CD8-positive, alpha-beta memory T cell (primary cell): ENCODE data around the gene LPIN1. TPM values are rescaled to one million over a fixed set of nuclear protein-coding genes. Genes with fewer than 3 reads are reported as not detected.

Experiments
- CTCF ChIA-PET: fragments of 350-600 bp; sonication (Branson Sonifier 250); formaldehyde crosslinking; loops from one replicate; lab custom pipeline; 2021; ENCODE audit warnings: antibody characterized with exemption; lab: Charles Lee
- POLR2A ChIA-PET: fragments of 350-600 bp; sonication (Branson Sonifier 250); formaldehyde crosslinking; loops from one replicate; lab custom pipeline; 2021; ENCODE audit warnings: antibody characterized with exemption; lab: Charles Lee
- DNase-seq, 5 donors: peaks; one replicate each; pipeline versions ENCODE4 v3.0.0 to v3.0.0-alpha.2; 2020 to 2022; ENCODE audit warnings: mixed read lengths in 1 of 5
- H3K27ac ChIP-seq: one replicate; pipeline ENCODE4 v1.7.0; 2013; ENCODE audit warnings: low read depth, mild to moderate bottlenecking, low read length, moderate library complexity
- H3K27me3 ChIP-seq: 2 replicates; pipeline ENCODE4 v1.7.0; 2013; ENCODE audit warnings: low read length, mild to moderate bottlenecking; ENCODE audit not compliant: insufficient read depth, poor library complexity, severe bottlenecking
- H3K36me3 ChIP-seq: 2 replicates; pipeline ENCODE4 v1.7.0; 2013; ENCODE audit warnings: mild to moderate bottlenecking, low read length, moderate library complexity; ENCODE audit not compliant: insufficient read depth
- H3K4me1 ChIP-seq: 2 replicates; pipeline ENCODE4 v1.7.0; 2013; ENCODE audit warnings: mild to moderate bottlenecking, low read length, moderate library complexity; ENCODE audit not compliant: insufficient read depth
- H3K4me3 ChIP-seq: 2 replicates; pipeline ENCODE4 v1.7.0; 2013; ENCODE audit warnings: mild to moderate bottlenecking, low read length
- H3K9me3 ChIP-seq: 2 replicates; pipeline ENCODE4 v1.7.0; 2013; ENCODE audit warnings: mild to moderate bottlenecking, low read length
- H3K27ac Mint-ChIP-seq, 8 donors: one replicate each; pipeline ENCODE4 v1.8.0; 2020 to 2021; ENCODE audit warnings: mixed read lengths in 8 of 8, mild to moderate bottlenecking in 6 of 8, inconsistent platforms in 3 of 8, moderate library complexity in 3 of 8
- H3K27me3 Mint-ChIP-seq, 2 donors: one replicate each; pipeline ENCODE4 v1.8.0; 2020 to 2021; ENCODE audit warnings: mixed read lengths in 2 of 2, mild to moderate bottlenecking in 1 of 2, moderate library complexity in 1 of 2
- H3K36me3 Mint-ChIP-seq, 3 donors: one replicate each; pipeline ENCODE4 v1.8.0; 2020 to 2021; ENCODE audit warnings: mixed read lengths in 3 of 3, inconsistent platforms in 1 of 3, mild to moderate bottlenecking in 1 of 3
- H3K4me1 Mint-ChIP-seq, 3 donors: one replicate each; pipeline ENCODE4 v1.8.0; 2020 to 2021; ENCODE audit warnings: mixed read lengths in 3 of 3, inconsistent platforms in 1 of 3, mild to moderate bottlenecking in 1 of 3
- H3K4me3 Mint-ChIP-seq, 7 donors: one replicate each; pipeline ENCODE4 v1.8.0; 2020 to 2021; ENCODE audit warnings: mixed read lengths in 7 of 7, mild to moderate bottlenecking in 6 of 7, moderate library complexity in 4 of 7, inconsistent platforms in 2 of 7
- H3K9me3 Mint-ChIP-seq, 5 donors: one replicate each; pipeline ENCODE4 v1.8.0; 2020 to 2022; ENCODE audit warnings: mixed read lengths in 5 of 5, mild to moderate bottlenecking in 3 of 5, moderate library complexity in 2 of 5, inconsistent platforms in 1 of 5
- polyA plus RNA-seq: library from polyadenylated mRNA; unstranded; fragments of 300-500 nt; fragmentation: Illumina TruSeq; gene quantifications from one replicate; pipeline ENCODE4 v1.2.3, GENCODE V29; 2021
- total RNA-seq, 2 experiments: library from RNA; stranded (reverse); gene quantifications; one replicate each; pipeline ENCODE4 v1.2.3, GENCODE V29; 2021

Gene LPIN1
- total and polyA plus RNA-seq, 3 experiments from 2014 or later = 25.7 to 37.1 (median 34.8) TPM

DNA sequence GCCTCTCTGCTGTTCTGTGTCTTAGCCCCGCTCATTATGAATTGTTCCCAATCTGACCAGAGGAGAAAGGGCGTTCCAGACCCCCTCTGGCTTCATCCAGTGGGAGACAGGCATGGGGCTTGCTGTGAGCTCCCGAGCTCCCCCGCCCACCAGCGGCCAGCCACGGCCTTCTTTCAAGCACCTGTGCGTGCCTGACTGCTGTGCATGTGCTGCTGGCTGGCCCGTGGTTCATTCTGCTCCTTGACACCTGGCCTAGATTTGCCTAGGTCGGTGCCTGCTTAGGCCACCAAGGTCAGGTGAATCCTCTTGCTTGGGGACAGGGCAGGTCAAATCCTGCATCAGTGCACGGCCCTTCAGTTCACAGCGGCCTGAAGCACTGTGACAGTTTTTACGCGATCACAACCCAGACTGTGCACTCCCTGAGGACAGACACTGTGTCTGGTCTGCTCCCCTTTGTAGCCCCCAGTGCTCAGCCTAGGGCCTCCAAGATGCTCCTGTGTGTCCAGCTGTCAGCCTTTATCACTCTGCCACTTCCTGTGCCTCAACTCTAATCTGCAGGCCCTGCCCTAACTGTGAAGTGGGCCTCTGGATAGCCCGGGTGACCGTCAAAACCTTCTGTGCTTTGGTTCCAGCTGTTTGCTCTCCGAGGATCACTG is 3.6 kb upstream of the LPIN1 start:
- Mint-ChIP-seq H3K27ac (peak overlapping the region in 3 of 8 donors; percentile 15 to 92 (median 33)), H3K27me3 (no peaks in the 10 kb centered on the region), H3K4me3 (no peak overlapping the region), H3K36me3 (peaks cover 0 to 6% (median 0%) of the 10 kb centered on the region in 3 donors), H3K9me3 (no peaks in the 10 kb centered on the region), H3K4me1 (peaks cover 34 to 46% (median 41%) of the 10 kb centered on the region in 3 donors)
- no peaks in the 10 kb centered on the region for H3K27me3 ChIP-seq
- peaks cover 36% of the 10 kb centered on the region for H3K4me1 ChIP-seq
- no peak for DNase-seq
- POLR2A ChIA-PET = no interaction called here
- CTCF ChIA-PET = interaction anchor here (1.4 to 5.3 kb wide), 4 partner anchors 16 to 40 kb away, joined by 3 to 70 read pairs (median 8); no protein-coding TSS in a partner anchor
- no peak overlapping the region for H3K27ac ChIP-seq
- no peak overlapping the region for H3K4me3 ChIP-seq
- no peaks in the 10 kb centered on the region for H3K9me3 ChIP-seq
- no peaks in the 10 kb centered on the region for H3K36me3 ChIP-seq

- peaks cover 41% of the 10 kb centered on the region for H3K4me1 ChIP-seq
- peak overlapping the region in 1 of 7 donors; percentile 95 for H3K4me3 Mint-ChIP-seq
These were observed 3.1 kb upstream of the LPIN1 start for GRCh38 chr2:11743366-11743765.

DNA sequence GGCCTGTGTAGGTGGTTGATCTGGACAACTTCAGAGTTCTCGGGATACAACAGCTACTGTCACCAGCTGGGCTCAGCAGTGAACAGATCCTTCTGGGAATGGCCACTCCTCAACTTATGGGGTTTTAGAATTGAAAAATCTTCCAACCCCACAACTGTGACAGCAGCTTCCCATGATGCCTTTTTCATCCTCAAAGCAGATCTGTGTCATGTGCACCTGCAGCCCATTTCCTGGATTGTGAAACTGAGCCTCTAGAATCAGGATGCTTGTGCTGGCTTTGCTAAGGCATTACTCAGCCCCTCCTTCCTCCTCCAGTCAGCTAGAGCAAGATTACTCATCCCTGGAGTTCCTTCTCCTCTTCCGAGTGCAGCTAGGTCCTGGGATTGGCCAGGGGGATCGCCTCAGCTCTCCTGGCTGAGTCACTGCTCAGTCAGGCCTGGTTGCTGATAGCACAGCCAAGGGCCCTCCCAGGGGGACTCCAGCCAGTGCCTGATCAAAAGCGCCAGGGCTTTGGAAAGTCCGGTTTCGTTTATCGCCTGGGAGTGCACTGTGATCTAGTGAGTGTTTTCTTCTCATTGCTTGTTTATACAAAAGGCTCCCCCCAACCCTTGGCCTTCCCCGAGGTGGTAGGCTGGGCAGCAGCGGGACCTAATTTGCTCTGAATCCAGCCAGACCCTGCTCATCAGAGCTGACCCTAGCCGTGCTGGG is 2.4 kb upstream of the LPIN1 start:
- peak; percentile 15 to 85 (median 69) for DNase-seq
- Histone ChIP-seq H3K27me3 (no peaks in the 10 kb centered on the region), H3K4me3 (peak overlapping the region; percentile 16), H3K9me3 (no peaks in the 10 kb centered on the region), H3K4me1 (peaks cover 47% of the 10 kb centered on the region), H3K27ac (peak overlapping the region; percentile 64), H3K36me3 (no peaks in the 10 kb centered on the region)
- CTCF ChIA-PET = interaction anchor here (0.9 to 5.3 kb wide), 10 partner anchors 9 to 51 kb away, joined by 3 to 70 read pairs (median 6); no protein-coding TSS in a partner anchor
- no peaks in the 10 kb centered on the region for H3K27me3 Mint-ChIP-seq
- peaks cover 44 to 53% (median 48%) of the 10 kb centered on the region in 3 donors for H3K4me1 Mint-ChIP-seq
- H3K36me3 Mint-ChIP-seq = peaks cover 0 to 6% (median 0%) of the 10 kb centered on the region in 3 donors
- POLR2A ChIA-PET = interaction anchor here (0.9 to 2.0 kb wide), 5 partner anchors 8 to 31 kb away, joined by 3 to 12 read pairs (median 3); no protein-coding TSS in a partner anchor
- peak overlapping the region; percentile 59 to 95 (median 76) for H3K4me3 Mint-ChIP-seq
- H3K27ac Mint-ChIP-seq = peak overlapping the region; percentile 54 to 95 (median 89)
- no peaks in the 10 kb centered on the region for H3K9me3 Mint-ChIP-seq

More at GRCh38 chr2:11743366-11743765, 3.1 kb upstream of the LPIN1 start:
- H3K36me3 Mint-ChIP-seq = peaks cover 0 to 6% (median 0%) of the 10 kb centered on the region in 3 donors
- H3K9me3 Mint-ChIP-seq = no peaks in the 10 kb centered on the region
- ChIA-PET POLR2A (interaction anchor here (0.9 to 2.0 kb wide), 5 partner anchors 8 to 32 kb away, joined by 3 to 12 read pairs (median 3); no protein-coding TSS in a partner anchor), CTCF (interaction anchor here (0.9 to 5.3 kb wide), 8 partner anchors 9 to 50 kb away, joined by 3 to 70 read pairs (median 8); no protein-coding TSS in a partner anchor)
- peak overlapping the region; percentile 64 for H3K27ac ChIP-seq
- no peaks in the 10 kb centered on the region for H3K27me3 ChIP-seq
- no peaks in the 10 kb centered on the region for H3K36me3 ChIP-seq
- H3K4me1 Mint-ChIP-seq = peaks cover 39 to 50% (median 46%) of the 10 kb centered on the region in 3 donors
- no peak overlapping the region for H3K4me3 ChIP-seq
- H3K27ac Mint-ChIP-seq = peak overlapping the region in 5 of 8 donors; percentile 21 to 95 (median 92)
- H3K9me3 ChIP-seq = no peaks in the 10 kb centered on the region
- no peak for DNase-seq
- no peaks in the 10 kb centered on the region for H3K27me3 Mint-ChIP-seq

DNA sequence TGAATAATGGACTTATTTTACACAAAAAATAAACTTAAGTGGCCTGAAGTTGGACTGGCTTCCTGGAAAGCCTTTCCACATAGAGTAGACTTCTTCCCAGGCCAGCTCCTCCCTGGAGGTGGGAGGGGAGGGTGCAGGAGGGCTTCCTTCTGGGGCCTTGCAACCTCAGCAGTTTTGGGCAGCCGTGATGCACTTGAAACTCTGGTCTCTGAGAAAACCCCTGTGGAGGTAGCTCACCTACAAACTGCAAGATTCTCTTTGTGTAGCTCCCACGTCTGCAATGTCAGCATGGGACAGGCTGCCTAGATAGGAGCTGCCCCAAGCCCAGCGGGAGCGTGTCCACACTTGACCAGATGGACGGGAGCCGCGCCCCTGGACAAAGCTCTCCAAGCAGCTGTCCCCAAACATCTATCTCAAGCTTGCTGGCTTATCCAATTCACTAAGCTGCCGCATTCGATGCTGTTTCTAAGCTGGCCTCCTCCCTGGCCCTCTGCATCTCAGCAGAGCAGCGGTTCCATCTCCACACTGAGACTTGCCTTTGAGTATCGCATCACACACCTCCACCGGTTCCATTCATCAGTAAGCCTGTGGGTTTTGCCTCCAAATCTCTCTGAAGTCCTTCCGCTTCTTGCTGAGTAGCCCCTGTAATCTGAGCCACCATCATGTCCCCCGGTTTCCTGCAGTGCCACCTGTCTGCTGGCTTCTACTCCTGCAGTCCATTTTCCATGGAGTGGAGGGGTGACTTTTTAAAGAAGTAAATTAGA is 1.6 kb upstream of the LPIN1 start:
- H3K4me1 ChIP-seq = peaks cover 56% of the 10 kb centered on the region
- DNase-seq = peak in 1 of 5 donors; percentile 44
- CTCF ChIA-PET = interaction anchor here (0.9 to 5.3 kb wide), 9 partner anchors 8 to 52 kb away, joined by 3 to 70 read pairs (median 7); no protein-coding TSS in a partner anchor

DNA sequence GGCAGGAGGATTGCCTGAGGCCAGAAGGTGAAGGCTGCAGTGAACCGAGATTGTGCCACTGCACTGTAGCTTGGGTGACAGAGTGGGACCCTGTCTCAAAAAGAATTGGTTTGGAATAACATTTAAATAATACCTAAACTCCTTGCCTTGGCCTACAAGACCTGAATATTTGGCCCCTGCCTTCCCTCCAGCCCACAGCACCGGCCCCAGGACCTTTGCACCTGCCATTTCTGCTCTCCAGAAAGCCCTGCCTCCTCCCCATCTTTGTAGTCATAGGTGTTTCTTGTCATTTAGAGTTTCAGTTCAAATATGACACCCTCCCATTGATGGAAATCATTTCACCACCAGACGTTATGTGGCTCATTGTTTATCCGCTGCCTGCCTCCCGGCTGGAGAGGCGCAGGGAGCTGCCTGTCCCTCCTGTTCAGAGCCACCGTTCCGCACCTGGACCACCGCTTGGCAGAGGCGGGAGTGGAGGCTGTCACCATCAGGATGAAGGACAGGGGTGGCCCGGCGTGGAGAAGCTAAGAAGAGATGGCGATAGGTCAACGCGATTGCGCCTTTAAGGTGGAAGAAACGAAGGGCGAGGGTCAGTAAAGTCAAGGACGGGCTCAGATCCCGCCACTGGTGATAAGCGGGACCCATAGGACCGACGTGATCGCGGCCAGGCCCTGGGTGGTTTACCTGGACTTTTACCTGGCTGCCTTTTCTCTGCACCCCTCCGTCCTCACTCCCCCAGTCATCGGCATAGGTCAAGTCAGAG is 638 bp upstream of the LPIN1 start:
- Histone ChIP-seq H3K27me3 (no peaks in the 10 kb centered on the region), H3K4me1 (peaks cover 65% of the 10 kb centered on the region), H3K9me3 (no peaks in the 10 kb centered on the region), H3K27ac (peak overlapping the region; percentile 33), H3K4me3 (peak overlapping the region; percentile 52), H3K36me3 (no peaks in the 10 kb centered on the region)
- POLR2A ChIA-PET = interaction anchor here (1.0 to 1.8 kb wide), 2 partner anchors 29 to 591 kb away, joined by 4 to 5 read pairs; partner anchors contain the start of gene SLC66A3
- peak in 1 of 5 donors; percentile 50 for DNase-seq
- peak overlapping the region; percentile 69 to 95 (median 81) for H3K4me3 Mint-ChIP-seq
- no peaks in the 10 kb centered on the region for H3K27me3 Mint-ChIP-seq
- H3K9me3 Mint-ChIP-seq = no peaks in the 10 kb centered on the region
- peak overlapping the region; percentile 5 to 95 (median 73) for H3K27ac Mint-ChIP-seq
- H3K4me1 Mint-ChIP-seq = peaks cover 62 to 71% (median 66%) of the 10 kb centered on the region in 3 donors
- CTCF ChIA-PET = interaction anchor here (0.9 to 5.3 kb wide), 8 partner anchors 8 to 53 kb away, joined by 3 to 70 read pairs (median 6); no protein-coding TSS in a partner anchor
- peaks cover 0 to 6% (median 0%) of the 10 kb centered on the region in 3 donors for H3K36me3 Mint-ChIP-seq

More for the DNA sequence above, 1.6 kb upstream of the LPIN1 start:
- Mint-ChIP-seq H3K27ac (peak overlapping the region; percentile 54 to 95 (median 86)), H3K27me3 (no peaks in the 10 kb centered on the region), H3K9me3 (no peaks in the 10 kb centered on the region), H3K4me3 (peak overlapping the region; percentile 59 to 95 (median 76)), H3K36me3 (peaks cover 0 to 6% (median 0%) of the 10 kb centered on the region in 3 donors), H3K4me1 (peaks cover 52 to 61% (median 56%) of the 10 kb centered on the region in 3 donors)
- Histone ChIP-seq H3K27ac (peak overlapping the region; percentile 64), H3K9me3 (no peaks in the 10 kb centered on the region), H3K27me3 (no peaks in the 10 kb centered on the region), H3K4me3 (peak overlapping the region; percentile 16), H3K36me3 (no peaks in the 10 kb centered on the region)
- POLR2A ChIA-PET = interaction anchor here (1.5 to 2.0 kb wide), 2 partner anchors 9 to 30 kb away, joined by 5 to 12 read pairs; no protein-coding TSS in a partner anchor

DNA sequence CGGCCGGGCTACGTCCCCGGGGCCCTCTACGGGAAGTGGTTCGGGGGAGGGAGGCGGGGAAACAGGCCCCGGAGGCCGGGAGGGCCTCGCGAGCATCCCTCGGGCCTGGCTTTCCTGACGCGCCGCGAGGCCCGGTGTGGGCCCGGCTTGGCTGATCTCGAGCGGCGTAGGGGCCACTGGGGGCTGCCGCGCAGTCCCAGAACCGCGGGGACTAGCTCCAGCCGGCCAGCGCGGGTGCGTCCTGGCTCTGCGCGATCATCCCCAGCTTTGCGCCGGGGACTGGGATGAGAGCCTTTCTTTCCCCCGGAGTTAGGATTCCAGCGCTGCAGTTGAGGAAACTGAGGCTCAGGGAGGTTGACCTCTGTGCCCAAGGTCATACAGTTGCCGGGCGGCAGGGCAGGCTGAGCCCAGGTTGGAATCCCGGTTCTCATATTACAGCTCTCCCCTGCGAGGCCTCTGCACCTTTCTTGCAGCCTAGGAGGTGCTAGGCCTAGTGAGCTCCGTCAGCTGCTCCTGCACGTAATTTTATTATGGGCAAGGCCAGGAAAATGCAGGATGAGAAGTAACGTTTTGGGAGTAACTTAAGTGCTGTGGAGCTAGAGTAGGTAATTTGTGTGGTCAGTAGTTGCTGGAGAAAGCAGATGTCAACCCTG is 501 bp downstream of the LPIN1 start:
- Mint-ChIP-seq H3K4me3 (peak overlapping the region; percentile 87 to 95 (median 94)), H3K27me3 (no peaks in the 10 kb centered on the region), H3K27ac (peak overlapping the region; percentile 81 to 99 (median 94)), H3K4me1 (peaks cover 70 to 81% (median 77%) of the 10 kb centered on the region in 3 donors), H3K9me3 (no peaks in the 10 kb centered on the region), H3K36me3 (peaks cover 0 to 6% (median 0%) of the 10 kb centered on the region in 3 donors)
- peak overlapping the region; percentile 87 for H3K4me3 ChIP-seq
- no peaks in the 10 kb centered on the region for H3K27me3 ChIP-seq
- DNase-seq = peak in 2 of 5 donors; percentile 34 to 51
- ChIA-PET CTCF (interaction anchor here (0.7 to 5.3 kb wide), 11 partner anchors 8 to 59 kb away, joined by 3 to 70 read pairs (median 4); no protein-coding TSS in a partner anchor), POLR2A (interaction anchor here (1.0 to 1.8 kb wide), 2 partner anchors 28 to 592 kb away, joined by 4 to 5 read pairs; partner anchors contain the start of gene SLC66A3)
- no peaks in the 10 kb centered on the region for H3K9me3 ChIP-seq
- H3K27ac ChIP-seq = peak overlapping the region; percentile 87
- peaks cover 77% of the 10 kb centered on the region for H3K4me1 ChIP-seq
- no peaks in the 10 kb centered on the region for H3K36me3 ChIP-seq
